GM23248 (cell line): ENCODE results near the gene HMGN4.

ENCODE experiments used
- EZH2 ChIP-seq: fragments of 200-600 bp; sonication (generic); IDR thresholded peaks from 2 replicates; pipeline ENCODE4 v1.6.1; 2018; ENCODE audit warnings: antibody characterized with exemption, mild to moderate bottlenecking; ENCODE audit not compliant: insufficient read depth, poor library complexity, severe bottlenecking
- EZH2phosphoT487 ChIP-seq: fragments of 200-600 bp; sonication (generic); IDR thresholded peaks from 2 replicates; pipeline ENCODE4 v1.6.1; 2018; ENCODE audit warnings: antibody characterized with exemption, moderate library complexity, mild to moderate bottlenecking, low read depth; ENCODE audit not compliant: insufficient read depth

GRCh38 chr6:26554697-26555504 is 16.7 kb downstream of the HMGN4 start:
- TF ChIP-seq EZH2 (no peak), EZH2phosphoT487 (no peak)
